K562 (cell line): ENCODE measurements around the gene CDC14A. TPM values are rescaled to one million over a fixed set of nuclear protein-coding genes. Genes with fewer than 3 reads are reported as not detected.
A peak's percentile ranks its signal among the peaks of the same experiment; 100 is the strongest.

Source experiments
- ATF1 ChIP-seq, 2 experiments: fragments of 450-650 bp in 1 of 2; IDR thresholded peaks; 2 replicates each; pipeline ENCODE4 v1.6.1; 2016; ENCODE audit warnings: missing compliant biosample characterization in 1 of 2, missing genetic modification characterization in 1 of 2
- E2F3 ChIP-seq: fragments of 250-450 bp; sonication (Bioruptor Pico); IDR thresholded peaks from 2 replicates; pipeline ENCODE4 v1.4.0; 2020; ENCODE audit warnings: mild to moderate bottlenecking
- ESRRA ChIP-seq: fragments of 450-650 bp; IDR thresholded peaks from 2 replicates; pipeline ENCODE4 v1.6.1; 2014; ENCODE audit warnings: low read depth, mild to moderate bottlenecking, moderate library complexity, borderline replicate concordance
- LCOR ChIP-seq: sonication (generic); formaldehyde crosslinking; IDR thresholded peaks from 2 replicates; pipeline ENCODE4 v1.8.0; 2022; ENCODE audit warnings: mild to moderate bottlenecking, missing genetic modification reagents
- MTA1 ChIP-seq: fragments of 450-650 bp; IDR thresholded peaks from 2 replicates; pipeline ENCODE4 v1.6.1; 2017; ENCODE audit warnings: borderline replicate concordance
- PHB2 ChIP-seq: fragments of 450-650 bp; IDR thresholded peaks from 2 replicates; pipeline ENCODE4 v1.6.1; 2017; ENCODE audit warnings: low read depth
- SMC3 ChIP-seq: conservative IDR thresholded peaks from 2 replicates; pipeline ENCODE4 v1.6.1; 2011; ENCODE audit warnings: low read depth, low read length, improper control_type of control experiment; ENCODE audit not compliant: insufficient read depth
- TEAD1 ChIP-seq, 2 experiments: fragments of 450-650 bp in 1 of 2; sonication (generic) in 1 of 2; formaldehyde crosslinking; IDR thresholded peaks; 2 replicates each; pipeline versions ENCODE4 v1.4.0 to v1.8.0; 2020 to 2022; ENCODE audit warnings: mild to moderate bottlenecking in 2 of 2, missing genetic modification reagents in 1 of 2
- U2AF2 ChIP-seq: fragments of 200-400 bp; formaldehyde crosslinking; optimal IDR thresholded peaks from 2 replicates; pipeline ENCODE3; 2017; ENCODE audit warnings: low read depth, mild to moderate bottlenecking, low read length
- ZC3H4 ChIP-seq: sonication (generic); formaldehyde crosslinking; IDR thresholded peaks from 2 replicates; pipeline ENCODE4 v1.9.0; 2021; ENCODE audit warnings: missing genetic modification reagents, borderline replicate concordance
- ZNF354B ChIP-seq: fragments of 250-450 bp; sonication (Bioruptor Pico); IDR thresholded peaks from 2 replicates; pipeline ENCODE4 v1.4.0; 2020
- ZNF41 ChIP-seq: fragments of 250-450 bp; sonication (Bioruptor Pico); conservative IDR thresholded peaks from 2 replicates; pipeline ENCODE4 v1.4.0; 2020; ENCODE audit warnings: mild to moderate bottlenecking
- ZNF695 ChIP-seq: fragments of 450-650 bp; formaldehyde crosslinking; IDR thresholded peaks from 2 replicates; pipeline ENCODE4 v1.4.0; 2020; ENCODE audit warnings: mild to moderate bottlenecking, moderate library complexity
- polyA plus RNA-seq, 8 experiments: library from polyadenylated mRNA; depleted of rRNA in 4 of 8; stranded (reverse) in 5 of 8; unstranded in 3 of 8; fragments of >200 nt; fragmentation: Nextera tagmentation in 2 of 8; fragmentation: Illumina TruSeq in 1 of 8; extraction: Ambion mirVana in 2 of 8; extraction: Trizol in 1 of 8; gene quantifications; 2 replicates each; pipeline versions ENCODE4 v1.2.1 to v1.2.3, GENCODE V29; 2011 to 2014; ENCODE audit warnings: inconsistent platforms in 1 of 8, missing spikeins in 1 of 8
- total RNA-seq, 7 experiments: library from RNA; depleted of rRNA in 6 of 7; stranded (reverse); fragments of >200 nt in 6 of 7; fragmentation: Illumina TruSeq in 2 of 7; extraction: Trizol in 2 of 7; gene quantifications; 2 replicates each; pipeline versions ENCODE4 v1.2.1 to v1.2.3, GENCODE V29; 2011 to 2021; ENCODE audit warnings: low replicate concordance in 1 of 7
- TF ChIP-seq, protein P1 (sequence below): fragments of 250-450 bp; sonication (Bioruptor Pico); IDR thresholded peaks from 2 replicates; pipeline ENCODE4 v1.9.0; 2021; ENCODE audit warnings: mild to moderate bottlenecking
- TF ChIP-seq, protein P2 (sequence below): fragments of 250-450 bp; sonication (Bioruptor Pico); IDR thresholded peaks from 2 replicates; pipeline ENCODE4 v1.8.0; 2022; ENCODE audit warnings: inconsistent platforms
- TF ChIP-seq, protein P3 (sequence below): fragments of 200-800 bp; sonication (Bioruptor generic); IDR thresholded peaks from 2 replicates; pipeline ENCODE4 v1.6.1; 2016; ENCODE audit warnings: missing genetic modification characterization, missing compliant biosample characterization
- TF ChIP-seq, protein P4 (sequence below): sonication (generic); formaldehyde crosslinking; IDR thresholded peaks from 2 replicates; pipeline ENCODE4 v1.8.1; 2023; ENCODE audit warnings: mild to moderate bottlenecking, missing genetic modification reagents, moderate library complexity
- TF ChIP-seq, protein P5 (sequence below): sonication (generic); formaldehyde crosslinking; IDR thresholded peaks from 2 replicates; pipeline ENCODE4 v1.9.0; 2022; ENCODE audit warnings: mild to moderate bottlenecking, missing genetic modification reagents
- TF ChIP-seq, protein P6 (sequence below): fragments of 450-650 bp; IDR thresholded peaks from 2 replicates; pipeline ENCODE4 v1.6.1; 2016; ENCODE audit warnings: missing biosample characterization, missing genetic modification characterization

CDC14A gene
- total and polyA plus RNA-seq, 9 of the 15 experiments (the other 6 are each of a cell fraction or from before 2014, with no cell fraction given) = 17.0 to 74.3 (median 33.4) TPM

DNA sequence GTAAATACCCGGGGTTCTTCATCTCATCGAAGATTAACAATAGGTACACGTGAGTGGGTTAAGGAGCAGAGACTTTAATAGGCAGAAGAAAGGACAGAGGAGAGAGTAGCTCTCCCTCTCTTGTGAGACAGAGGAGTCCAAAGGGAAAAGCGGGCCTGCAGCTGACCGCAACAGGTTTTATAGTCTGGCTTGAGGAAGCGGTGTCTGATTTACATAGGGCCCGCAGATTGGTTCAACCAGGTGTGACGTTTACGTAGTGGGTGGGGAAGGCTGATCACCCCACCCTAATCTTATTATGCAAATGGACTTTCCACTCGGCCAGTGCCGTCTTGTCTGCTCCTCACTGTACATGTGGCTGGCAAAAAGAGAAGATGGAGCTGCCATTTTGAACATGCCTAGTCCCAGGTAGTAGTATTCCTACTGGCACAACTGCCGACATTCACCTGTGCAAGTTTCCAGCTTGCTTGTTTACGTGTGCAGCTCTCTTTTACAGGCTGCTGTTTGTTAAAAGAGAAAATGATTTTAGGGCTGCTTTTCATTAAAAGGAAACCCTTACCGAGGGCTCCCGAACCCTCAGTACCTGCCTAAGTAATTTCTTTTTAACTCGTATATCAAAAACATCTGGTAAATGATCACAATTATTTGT lies 10.6 kb downstream of the CDC14A start (continued):
- TF ChIP-seq, protein P1, sequence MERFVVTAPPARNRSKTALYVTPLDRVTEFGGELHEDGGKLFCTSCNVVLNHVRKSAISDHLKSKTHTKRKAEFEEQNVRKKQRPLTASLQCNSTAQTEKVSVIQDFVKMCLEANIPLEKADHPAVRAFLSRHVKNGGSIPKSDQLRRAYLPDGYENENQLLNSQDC (CRISPR knock-in tag) = peak; percentile 76; the same call in 1 of the 2 replicates
- no peak for TF ChIP-seq ZNF41 (CRISPR knock-in tag)
- TF ChIP-seq ESRRA = peak; percentile 95; the same call in 1 of the 2 replicates
- no peak for TF ChIP-seq PHB2
- no peak for TF ChIP-seq ZNF695 (CRISPR knock-in tag)
- TF ChIP-seq, protein P2, sequence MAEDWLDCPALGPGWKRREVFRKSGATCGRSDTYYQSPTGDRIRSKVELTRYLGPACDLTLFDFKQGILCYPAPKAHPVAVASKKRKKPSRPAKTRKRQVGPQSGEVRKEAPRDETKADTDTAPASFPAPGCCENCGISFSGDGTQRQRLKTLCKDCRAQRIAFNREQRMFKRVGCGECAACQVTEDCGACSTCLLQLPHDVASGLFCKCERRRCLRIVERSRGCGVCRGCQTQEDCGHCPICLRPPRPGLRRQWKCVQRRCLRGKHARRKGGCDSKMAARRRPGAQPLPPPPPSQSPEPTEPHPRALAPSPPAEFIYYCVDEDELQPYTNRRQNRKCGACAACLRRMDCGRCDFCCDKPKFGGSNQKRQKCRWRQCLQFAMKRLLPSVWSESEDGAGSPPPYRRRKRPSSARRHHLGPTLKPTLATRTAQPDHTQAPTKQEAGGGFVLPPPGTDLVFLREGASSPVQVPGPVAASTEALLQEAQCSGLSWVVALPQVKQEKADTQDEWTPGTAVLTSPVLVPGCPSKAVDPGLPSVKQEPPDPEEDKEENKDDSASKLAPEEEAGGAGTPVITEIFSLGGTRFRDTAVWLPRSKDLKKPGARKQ (CRISPR knock-in tag) = no peak
- TF ChIP-seq ZNF354B = no peak
- TF ChIP-seq ATF1 (CRISPR knock-in tag; IDR thresholded peaks at IDR 0.05) = no peak
- peak; percentile 87 for TF ChIP-seq ATF1 (tag; IDR thresholded peaks at IDR 0.05)
- no peak for TF ChIP-seq U2AF2
- TF ChIP-seq, protein P3, sequence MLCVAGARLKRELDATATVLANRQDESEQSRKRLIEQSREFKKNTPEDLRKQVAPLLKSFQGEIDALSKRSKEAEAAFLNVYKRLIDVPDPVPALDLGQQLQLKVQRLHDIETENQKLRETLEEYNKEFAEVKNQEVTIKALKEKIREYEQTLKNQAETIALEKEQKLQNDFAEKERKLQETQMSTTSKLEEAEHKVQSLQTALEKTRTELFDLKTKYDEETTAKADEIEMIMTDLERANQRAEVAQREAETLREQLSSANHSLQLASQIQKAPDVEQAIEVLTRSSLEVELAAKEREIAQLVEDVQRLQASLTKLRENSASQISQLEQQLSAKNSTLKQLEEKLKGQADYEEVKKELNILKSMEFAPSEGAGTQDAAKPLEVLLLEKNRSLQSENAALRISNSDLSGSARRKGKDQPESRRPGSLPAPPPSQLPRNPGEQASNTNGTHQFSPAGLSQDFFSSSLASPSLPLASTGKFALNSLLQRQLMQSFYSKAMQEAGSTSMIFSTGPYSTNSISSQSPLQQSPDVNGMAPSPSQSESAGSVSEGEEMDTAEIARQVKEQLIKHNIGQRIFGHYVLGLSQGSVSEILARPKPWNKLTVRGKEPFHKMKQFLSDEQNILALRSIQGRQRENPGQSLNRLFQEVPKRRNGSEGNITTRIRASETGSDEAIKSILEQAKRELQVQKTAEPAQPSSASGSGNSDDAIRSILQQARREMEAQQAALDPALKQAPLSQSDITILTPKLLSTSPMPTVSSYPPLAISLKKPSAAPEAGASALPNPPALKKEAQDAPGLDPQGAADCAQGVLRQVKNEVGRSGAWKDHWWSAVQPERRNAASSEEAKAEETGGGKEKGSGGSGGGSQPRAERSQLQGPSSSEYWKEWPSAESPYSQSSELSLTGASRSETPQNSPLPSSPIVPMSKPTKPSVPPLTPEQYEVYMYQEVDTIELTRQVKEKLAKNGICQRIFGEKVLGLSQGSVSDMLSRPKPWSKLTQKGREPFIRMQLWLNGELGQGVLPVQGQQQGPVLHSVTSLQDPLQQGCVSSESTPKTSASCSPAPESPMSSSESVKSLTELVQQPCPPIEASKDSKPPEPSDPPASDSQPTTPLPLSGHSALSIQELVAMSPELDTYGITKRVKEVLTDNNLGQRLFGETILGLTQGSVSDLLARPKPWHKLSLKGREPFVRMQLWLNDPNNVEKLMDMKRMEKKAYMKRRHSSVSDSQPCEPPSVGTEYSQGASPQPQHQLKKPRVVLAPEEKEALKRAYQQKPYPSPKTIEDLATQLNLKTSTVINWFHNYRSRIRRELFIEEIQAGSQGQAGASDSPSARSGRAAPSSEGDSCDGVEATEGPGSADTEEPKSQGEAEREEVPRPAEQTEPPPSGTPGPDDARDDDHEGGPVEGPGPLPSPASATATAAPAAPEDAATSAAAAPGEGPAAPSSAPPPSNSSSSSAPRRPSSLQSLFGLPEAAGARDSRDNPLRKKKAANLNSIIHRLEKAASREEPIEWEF = no peak
- peak in 1 of 2 experiments; percentile 39; a peak in 1 of 4 replicates for TF ChIP-seq TEAD1 (CRISPR knock-in tag; IDR thresholded peaks at IDR 0.05)
- TF ChIP-seq, protein P4, sequence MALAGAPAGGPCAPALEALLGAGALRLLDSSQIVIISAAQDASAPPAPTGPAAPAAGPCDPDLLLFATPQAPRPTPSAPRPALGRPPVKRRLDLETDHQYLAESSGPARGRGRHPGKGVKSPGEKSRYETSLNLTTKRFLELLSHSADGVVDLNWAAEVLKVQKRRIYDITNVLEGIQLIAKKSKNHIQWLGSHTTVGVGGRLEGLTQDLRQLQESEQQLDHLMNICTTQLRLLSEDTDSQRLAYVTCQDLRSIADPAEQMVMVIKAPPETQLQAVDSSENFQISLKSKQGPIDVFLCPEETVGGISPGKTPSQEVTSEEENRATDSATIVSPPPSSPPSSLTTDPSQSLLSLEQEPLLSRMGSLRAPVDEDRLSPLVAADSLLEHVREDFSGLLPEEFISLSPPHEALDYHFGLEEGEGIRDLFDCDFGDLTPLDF (CRISPR knock-in tag) = no peak
- no peak for TF ChIP-seq E2F3 (CRISPR knock-in tag)
- TF ChIP-seq, protein P5, sequence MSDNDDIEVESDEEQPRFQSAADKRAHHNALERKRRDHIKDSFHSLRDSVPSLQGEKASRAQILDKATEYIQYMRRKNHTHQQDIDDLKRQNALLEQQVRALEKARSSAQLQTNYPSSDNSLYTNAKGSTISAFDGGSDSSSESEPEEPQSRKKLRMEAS (CRISPR knock-in tag) = no peak
- no peak for TF ChIP-seq SMC3
- TF ChIP-seq, protein P6, sequence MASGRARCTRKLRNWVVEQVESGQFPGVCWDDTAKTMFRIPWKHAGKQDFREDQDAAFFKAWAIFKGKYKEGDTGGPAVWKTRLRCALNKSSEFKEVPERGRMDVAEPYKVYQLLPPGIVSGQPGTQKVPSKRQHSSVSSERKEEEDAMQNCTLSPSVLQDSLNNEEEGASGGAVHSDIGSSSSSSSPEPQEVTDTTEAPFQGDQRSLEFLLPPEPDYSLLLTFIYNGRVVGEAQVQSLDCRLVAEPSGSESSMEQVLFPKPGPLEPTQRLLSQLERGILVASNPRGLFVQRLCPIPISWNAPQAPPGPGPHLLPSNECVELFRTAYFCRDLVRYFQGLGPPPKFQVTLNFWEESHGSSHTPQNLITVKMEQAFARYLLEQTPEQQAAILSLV (tag) = no peak
- no peak for TF ChIP-seq MTA1
- no peak for TF ChIP-seq ZC3H4
- no peak for TF ChIP-seq LCOR
